ENCODE data around the gene GAB2. TPM values are rescaled to one million over a fixed set of nuclear protein-coding genes. Genes with fewer than 3 reads are reported as not detected.
A peak's percentile ranks its signal among the peaks of the same experiment; 100 is the strongest.

The GAB2 gene
- total and polyA plus RNA-seq, 2 experiments from 2014 or later = 4.9 to 10.2 TPM

- H3K4me3 ChIP-seq = no peak overlapping the region
- H2AFZ ChIP-seq = no peak overlapping the region
- H3K4me1 ChIP-seq (ENCODE audit: insufficient read depth) = peaks cover 6% of the 10 kb centered on the region
- H3K27me3 ChIP-seq = no peaks in the 10 kb centered on the region
- no peak overlapping the region for H3K27ac ChIP-seq
- 62% methylated on average over 7 of the region's 7 CpGs for WGBS (ENCODE audit: low lambda C conversion rate, missing lambda C conversion rate)
- H3K9me2 ChIP-seq (replicated peaks; ENCODE audit: insufficient read depth) = no peaks in the 10 kb centered on the region
- peaks cover 49% of the 10 kb centered on the region for H3K79me2 ChIP-seq
- H3K9me3 ChIP-seq (ENCODE audit: low read depth) = no peaks in the 10 kb centered on the region
- DNase-seq (ENCODE audit: low spot score) = no peak
- TF ChIP-seq CTCF (IDR thresholded peaks at IDR 0.05; ENCODE audit: poor library complexity) (no peak), EZH2 (IDR thresholded peaks at IDR 0.05; ENCODE audit: borderline replicate concordance) (no peak), EZH2phosphoT487 (IDR thresholded peaks at IDR 0.05; ENCODE audit: low read depth, severe bottlenecking, unreplicated experiment) (no peak)
- no peaks in the 10 kb centered on the region for H3K36me3 ChIP-seq (replicated peaks; ENCODE audit: insufficient read depth, low read depth)
- H4K20me1 ChIP-seq (ENCODE audit: insufficient read depth, poor library complexity, severe bottlenecking) = no peaks in the 10 kb centered on the region
- H3K4me2 ChIP-seq = peak overlapping the region; percentile 7
These were observed 47.0 kb downstream of the GAB2 start for GRCh38 chr11:78370406-78371172.

GRCh38 chr11:78365381-78365792 is 52.2 kb downstream of the GAB2 start:
- H3K4me3 ChIP-seq = no peak overlapping the region
- no peak overlapping the region for H3K27ac ChIP-seq
- H2AFZ ChIP-seq = no peak overlapping the region
- no peaks in the 10 kb centered on the region for H3K9me3 ChIP-seq (ENCODE audit: low read depth)
- no peaks in the 10 kb centered on the region for H3K9me2 ChIP-seq (replicated peaks; ENCODE audit: insufficient read depth)
- no peak for TF ChIP-seq EZH2 (IDR thresholded peaks at IDR 0.05; ENCODE audit: borderline replicate concordance)
- no peak for TF ChIP-seq CTCF (IDR thresholded peaks at IDR 0.05; ENCODE audit: poor library complexity)
- TF ChIP-seq EZH2phosphoT487 (IDR thresholded peaks at IDR 0.05; ENCODE audit: low read depth, severe bottlenecking, unreplicated experiment) = no peak
- H3K36me3 ChIP-seq (replicated peaks; ENCODE audit: insufficient read depth, low read depth) = no peaks in the 10 kb centered on the region
- peaks cover 39% of the 10 kb centered on the region for H3K79me2 ChIP-seq
- WGBS (ENCODE audit: low lambda C conversion rate, missing lambda C conversion rate) = 28% methylated on average over 2 of the region's 2 CpGs
- no peaks in the 10 kb centered on the region for H3K27me3 ChIP-seq
- no peaks in the 10 kb centered on the region for H4K20me1 ChIP-seq (ENCODE audit: insufficient read depth, poor library complexity, severe bottlenecking)
- no peak overlapping the region for H3K4me2 ChIP-seq
- DNase-seq (ENCODE audit: low spot score) = no peak
- H3K4me1 ChIP-seq (ENCODE audit: insufficient read depth) = peaks cover 7% of the 10 kb centered on the region

GRCh38 chr11:78364128-78364751 is 53.4 kb downstream of the GAB2 start:
- no peak overlapping the region for H3K27ac ChIP-seq
- no peak overlapping the region for H3K4me2 ChIP-seq
- no peaks in the 10 kb centered on the region for H3K9me2 ChIP-seq (replicated peaks; ENCODE audit: insufficient read depth)
- no peaks in the 10 kb centered on the region for H3K36me3 ChIP-seq (replicated peaks; ENCODE audit: insufficient read depth, low read depth)
- peaks cover 46% of the 10 kb centered on the region for H3K79me2 ChIP-seq
- no peak for TF ChIP-seq EZH2phosphoT487 (IDR thresholded peaks at IDR 0.05; ENCODE audit: low read depth, severe bottlenecking, unreplicated experiment)
- TF ChIP-seq EZH2 (IDR thresholded peaks at IDR 0.05; ENCODE audit: borderline replicate concordance) = no peak
- no peak for TF ChIP-seq CTCF (IDR thresholded peaks at IDR 0.05; ENCODE audit: poor library complexity)
- peaks cover 7% of the 10 kb centered on the region for H3K4me1 ChIP-seq (ENCODE audit: insufficient read depth)
- H3K27me3 ChIP-seq = no peaks in the 10 kb centered on the region
- no peak overlapping the region for H3K4me3 ChIP-seq
- DNase-seq (ENCODE audit: low spot score) = no peak
- 89% methylated on average over 3 of the region's 3 CpGs for WGBS (ENCODE audit: low lambda C conversion rate, missing lambda C conversion rate)
- no peaks in the 10 kb centered on the region for H4K20me1 ChIP-seq (ENCODE audit: insufficient read depth, poor library complexity, severe bottlenecking)
- no peaks in the 10 kb centered on the region for H3K9me3 ChIP-seq (ENCODE audit: low read depth)
- no peak overlapping the region for H2AFZ ChIP-seq

Measured in hepatocyte (in vitro differentiated cells).